Gastroesophageal sphincter (tissue), 4 donors: ENCODE results near the gene SLC1A2. TPM values are rescaled to one million over a fixed set of nuclear protein-coding genes. Genes with fewer than 3 reads are reported as not detected.

Experiments
- ATAC-seq: fragments of 150-250 bp; one replicate; pipeline ENCODE4 v1.9.1; 2016; ENCODE audit warnings: mild to moderate bottlenecking, moderate library complexity
- H3K27ac ChIP-seq, 4 donors: fragments of 200-600 bp; sonication (generic) in 3 of 4; 1 replicate in 3 of 4; 2 replicates in 1 of 4; pipeline ENCODE4 v1.5.1; 2016 to 2019
- H3K27me3 ChIP-seq: fragments of 200-600 bp; sonication (generic); one replicate; pipeline ENCODE4 v1.5.1; 2019
- H3K36me3 ChIP-seq, 2 donors: fragments of 200-600 bp; sonication (generic); one replicate each; pipeline ENCODE4 v1.5.1; 2019; ENCODE audit warnings: control low read depth in 1 of 2
- H3K4me1 ChIP-seq, 3 donors: fragments of 200-600 bp; sonication (generic); 1 replicate in 2 of 3; 2 replicates in 1 of 3; pipeline ENCODE4 v1.5.1; 2016 to 2019; ENCODE audit warnings: control low read depth in 2 of 3
- H3K4me3 ChIP-seq, 2 donors: fragments of 200-600 bp; sonication (generic); one replicate each; pipeline ENCODE4 v1.5.1; 2019; ENCODE audit warnings: mild to moderate bottlenecking in 1 of 2, moderate library complexity in 1 of 2
- H3K9me3 ChIP-seq, 3 donors: fragments of 200-600 bp; sonication (generic); one replicate each; pipeline ENCODE4 v1.5.1; 2017 to 2019; ENCODE audit warnings: control low read depth in 2 of 3
- CTCF ChIP-seq, 4 experiments: fragments of 200-600 bp in 2 of 4; fragments of 450-650 bp in 2 of 4; sonication (generic) in 1 of 4; IDR thresholded peaks; one replicate each; pipeline ENCODE4 v1.5.1; 2017 to 2019; ENCODE audit warnings: antibody characterized with exemption in 4 of 4, mild to moderate bottlenecking in 2 of 4, moderate library complexity in 2 of 4
- EP300 ChIP-seq: sonication (generic); formaldehyde crosslinking; IDR thresholded peaks from one replicate; pipeline ENCODE4 v1.6.1; 2017; ENCODE audit warnings: antibody characterized with exemption, mild to moderate bottlenecking
- POLR2A ChIP-seq, 2 donors: fragments of 450-650 bp; IDR thresholded peaks; one replicate each; pipeline ENCODE4 v1.6.1; 2017; ENCODE audit warnings: antibody characterized with exemption in 2 of 2, mild to moderate bottlenecking in 2 of 2, moderate library complexity in 1 of 2
- POLR2AphosphoS5 ChIP-seq: sonication (generic); formaldehyde crosslinking; IDR thresholded peaks from one replicate; pipeline ENCODE4 v1.6.1; 2017; ENCODE audit warnings: antibody characterized with exemption
- WGBS, 2 donors: methylation state at CpG; one replicate each; pipeline ENCODE4 v1.1.5; 2018; ENCODE audit warnings: low coverage in 1 of 2; 5-methylcytosine and 5-hydroxymethylcytosine counted together
- total RNA-seq, 4 donors: library from RNA; depleted of rRNA; stranded (reverse); fragments of >200 nt; gene quantifications; one replicate each; pipeline ENCODE4 v1.1.0, GENCODE V29; 2016

SLC1A2 gene
- total RNA-seq, 4 donors from 2014 or later = 0.12 to 1.5 (median 0.40) TPM; not detected in 1

GRCh38 chr11:35415487-35415886 lies 3.9 kb downstream of the SLC1A2 start:
- TF ChIP-seq POLR2AphosphoS5 (no peak), CTCF (IDR thresholded peaks at IDR 0.05) (no peak), POLR2A (IDR thresholded peaks at IDR 0.05) (no peak), EP300 (no peak)
- 91% methylated on average over 2 of the region's 2 CpGs; no CpG with 5 or more reads in 1 of the 2 donors for WGBS, 2 donors
- no peak for ATAC-seq
- Histone ChIP-seq H3K27ac (no peak overlapping the region), H3K4me3 (no peak overlapping the region), H3K9me3 (no peaks in the 10 kb centered on the region), H3K36me3 (no peaks in the 10 kb centered on the region), H3K27me3 (peaks cover 59% of the 10 kb centered on the region), H3K4me1 (peaks cover 0 to 24% (median 16%) of the 10 kb centered on the region in 3 donors)

- Histone ChIP-seq H3K4me1 (peaks cover 0 to 17% (median 10%) of the 10 kb centered on the region in 3 donors), H3K27ac (no peak overlapping the region), H3K27me3 (peaks cover 52% of the 10 kb centered on the region), H3K36me3 (no peaks in the 10 kb centered on the region), H3K4me3 (no peak overlapping the region), H3K9me3 (no peaks in the 10 kb centered on the region)
- TF ChIP-seq POLR2A (IDR thresholded peaks at IDR 0.05) = no peak
- TF ChIP-seq CTCF (IDR thresholded peaks at IDR 0.05) = no peak
- TF ChIP-seq EP300 = no peak
- no peak for TF ChIP-seq POLR2AphosphoS5
- WGBS, 2 donors = 44 to 53% methylated on average over 2 of the region's 2 CpGs
- ATAC-seq = no peak
Measured at GRCh38 chr11:35414776-35415175, 4.6 kb downstream of the SLC1A2 start.

GRCh38 chr11:35414311-35414710 lies 5.0 kb downstream of the SLC1A2 start:
- ATAC-seq = no peak
- H3K9me3 ChIP-seq = no peaks in the 10 kb centered on the region
- H3K4me1 ChIP-seq = peaks cover 0 to 13% (median 7%) of the 10 kb centered on the region in 3 donors
- H3K27me3 ChIP-seq = peaks cover 48% of the 10 kb centered on the region
- H3K4me3 ChIP-seq = no peak overlapping the region
- TF ChIP-seq POLR2A (IDR thresholded peaks at IDR 0.05) = no peak
- no peak for TF ChIP-seq EP300
- no peak for TF ChIP-seq CTCF (IDR thresholded peaks at IDR 0.05)
- no peak for TF ChIP-seq POLR2AphosphoS5
- no peaks in the 10 kb centered on the region for H3K36me3 ChIP-seq
- H3K27ac ChIP-seq = no peak overlapping the region
- WGBS, 2 donors = 59 to 67% methylated on average over 6 of the region's 6 CpGs

- no peaks in the 10 kb centered on the region for H3K9me3 ChIP-seq
- no peaks in the 10 kb centered on the region for H3K36me3 ChIP-seq
- H3K27me3 ChIP-seq = peaks cover 40% of the 10 kb centered on the region
- H3K4me1 ChIP-seq = peaks cover 0 to 5% (median under 1%) of the 10 kb centered on the region in 3 donors
- ATAC-seq = no peak
- H3K27ac ChIP-seq = no peak overlapping the region
- TF ChIP-seq CTCF (IDR thresholded peaks at IDR 0.05) = no peak
- TF ChIP-seq POLR2AphosphoS5 = no peak
- no peak for TF ChIP-seq POLR2A (IDR thresholded peaks at IDR 0.05)
- TF ChIP-seq EP300 = no peak
- H3K4me3 ChIP-seq = no peak overlapping the region
- WGBS, 2 donors = 73 to 79% methylated on average over 3 of the region's 3 CpGs
Measured at GRCh38 chr11:35413598-35413997, 5.8 kb downstream of the SLC1A2 start.

- TF ChIP-seq POLR2AphosphoS5 (no peak), CTCF (IDR thresholded peaks at IDR 0.05) (peak in 1 of 4 experiments; percentile 42)
- 47 to 57% methylated on average over 1 to 2 of the region's 2 CpGs for WGBS, 2 donors
- H3K9me3 ChIP-seq = no peaks in the 10 kb centered on the region
- ATAC-seq = no peak
- H3K4me1 ChIP-seq = no peaks in the 10 kb centered on the region
- H3K4me3 ChIP-seq = no peak overlapping the region
- peaks cover 27% of the 10 kb centered on the region for H3K27me3 ChIP-seq
- no peaks in the 10 kb centered on the region for H3K36me3 ChIP-seq
- H3K27ac ChIP-seq = no peak overlapping the region
Measured at GRCh38 chr11:35412285-35412684, 7.1 kb downstream of the SLC1A2 start.
